Head of caudate nucleus (tissue), 42 donors: Measurements from ENCODE around the gene GPR142.
A peak's percentile ranks its signal among the peaks of the same experiment; 100 is the strongest.

ENCODE experiments used
- DNase-seq, 42 donors: peaks; one replicate each; pipeline versions ENCODE4 v3.0.0 to v3.0.0-alpha.2; 2020 to 2021; ENCODE audit warnings: mixed read lengths in 7 of 42
- intact Hi-C: fragments of 100-400 bp; cut with DNase I; formaldehyde crosslinking; loops from one replicate; pipeline ENCODE4 v1.15.0; 2022

Gene GPR142

GRCh38 chr17:74343121-74343520 is 24.2 kb upstream of the GPR142 start:
- intact Hi-C loops: no loop called here

GRCh38 chr17:74343526-74344284 is 23.6 kb upstream of the GPR142 start:
- intact Hi-C loops: no loop called here
- no peak for DNase-seq

More at GRCh38 chr17:74343121-74343520, 24.2 kb upstream of the GPR142 start:
- no peak for DNase-seq

GRCh38 chr17:74344658-74345057 is 22.6 kb upstream of the GPR142 start:
- no peak for DNase-seq
- intact Hi-C loops: no loop called here

- intact Hi-C loops: no loop called here
- DNase-seq: no peak
These were observed 21.7 kb upstream of the GPR142 start for GRCh38 chr17:74345433-74346241.

- intact Hi-C loops: no loop called here
- peak in 1 of 42 donors; percentile 14 for DNase-seq
These were observed 19.7 kb upstream of the GPR142 start for GRCh38 chr17:74347646-74348045.

GRCh38 chr17:74349120-74349519 is 18.2 kb upstream of the GPR142 start:
- DNase-seq: no peak
- intact Hi-C loops: no loop called here

- intact Hi-C loops: loop anchor here (5.0 kb wide), 1 partner anchor 38 kb away; no protein-coding TSS in a partner anchor
- DNase-seq: peak in 1 of 42 donors; percentile 14
These were observed 16.8 kb upstream of the GPR142 start for GRCh38 chr17:74350486-74350885.

- peak in 9 of 42 donors; percentile 27 to 58 (median 39) for DNase-seq
- intact Hi-C loops: loop anchor here (5.0 kb wide), 1 partner anchor 39 kb away; no protein-coding TSS in a partner anchor
These were observed 15.6 kb upstream of the GPR142 start for GRCh38 chr17:74351552-74352210.

GRCh38 chr17:74353446-74354060 is 13.8 kb upstream of the GPR142 start:
- no peak for DNase-seq
- intact Hi-C loops: loop anchor here (5.0 kb wide), 1 partner anchor 41 kb away; no protein-coding TSS in a partner anchor

GRCh38 chr17:74354123-74354522 is 13.2 kb upstream of the GPR142 start:
- DNase-seq: peak in 28 of 42 donors; percentile 34 to 85 (median 54)

GRCh38 chr17:74354561-74354960 is 12.7 kb upstream of the GPR142 start:
- DNase-seq: no peak
- intact Hi-C loops: loop anchor here (5.0 kb wide), 1 partner anchor 42 kb away; no protein-coding TSS in a partner anchor

More at GRCh38 chr17:74354123-74354522, 13.2 kb upstream of the GPR142 start:
- intact Hi-C loops: loop anchor here (5.0 kb wide), 1 partner anchor 42 kb away; no protein-coding TSS in a partner anchor

- no peak for DNase-seq
- intact Hi-C loops: no loop called here
These were observed 12.2 kb upstream of the GPR142 start for GRCh38 chr17:74355065-74355464.

- no peak for DNase-seq
- intact Hi-C loops: no loop called here
These were observed 10.4 kb upstream of the GPR142 start for GRCh38 chr17:74356646-74357465.

- intact Hi-C loops: no loop called here
- no peak for DNase-seq
These were observed 9.9 kb upstream of the GPR142 start for GRCh38 chr17:74357466-74357809.

GRCh38 chr17:74358697-74359096 is 8.6 kb upstream of the GPR142 start:
- intact Hi-C loops: no loop called here
- no peak for DNase-seq

- intact Hi-C loops: loop anchor here (2.0 to 5.0 kb wide), 2 partner anchors 53 to 148 kb away; partner anchors contain the start of gene TTYH2
- no peak for DNase-seq
These were observed 7.4 kb upstream of the GPR142 start for GRCh38 chr17:74359916-74360315.

- intact Hi-C loops: loop anchor here (2.0 to 5.0 kb wide), 2 partner anchors 54 to 149 kb away; partner anchors contain the start of gene TTYH2
- peak in 7 of 42 donors; percentile 23 to 47 (median 35) for DNase-seq
These were observed 6.4 kb upstream of the GPR142 start for GRCh38 chr17:74360899-74361229.
